Measurements from ENCODE around the gene CNTNAP5. TPM values are rescaled to one million over a fixed set of nuclear protein-coding genes. Genes with fewer than 3 reads are reported as not detected.

The CNTNAP5 gene
- polyA plus RNA-seq (2013, experiment 1 of 2): 0.06 TPM
- 0.06 TPM for polyA plus RNA-seq (2013, experiment 2 of 2)

DNA sequence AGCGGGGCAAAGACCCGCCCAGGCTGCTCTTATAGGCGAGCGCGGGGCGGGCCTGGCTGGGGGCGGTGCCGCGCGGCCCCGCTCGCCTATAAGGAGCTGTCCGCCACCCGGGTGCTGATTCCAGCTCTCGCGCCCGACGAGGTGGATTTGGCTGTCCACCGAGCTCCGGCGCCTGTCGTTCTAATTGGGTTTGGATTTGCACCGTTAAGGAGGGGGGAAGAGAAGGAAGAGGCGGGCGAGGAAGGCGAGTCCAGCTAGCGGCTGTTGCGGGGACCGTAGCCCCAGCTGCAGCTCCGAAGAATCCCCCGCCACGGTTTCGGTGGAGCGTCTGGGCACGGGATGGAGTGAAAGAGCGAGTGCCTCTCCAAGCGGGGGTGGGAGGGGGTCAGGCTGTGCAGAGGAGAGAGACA lies at the start of gene CNTNAP5:
CNTNAP5 (plus strand) TSS at position 117 of the 410 bp plus-strand sequence. CDS start 364 bp downstream, outside the sequence.
- Histone ChIP-seq H3K23ac (ENCODE audit: low read length) (no peak within 1 kb of the TSS), H3K27ac (ENCODE audit: low read depth, low read length) (no peak within 1 kb of the TSS), H3K36me3 (ENCODE audit: control insufficient read depth, insufficient read depth, low read length) (no peaks in the 10 kb centered on the region), H3K9ac (ENCODE audit: low read length) (peak within 1 kb of the TSS; percentile 24), H2AK5ac (ENCODE audit: low read length) (no peak within 1 kb of the TSS), H2BK15ac (replicated peaks; ENCODE audit: low read depth) (no peak within 1 kb of the TSS), H3K27me3 (ENCODE audit: insufficient read depth, low read length, poor library complexity) (peaks cover 4% of the 10 kb centered on the region), H2BK120ac (ENCODE audit: low read depth, low read length) (no peak within 1 kb of the TSS), H3K18ac (ENCODE audit: low read length) (no peak within 1 kb of the TSS), H4K5ac (ENCODE audit: low read length) (no peak within 1 kb of the TSS), H3K4me2 (ENCODE audit: low read length) (peak within 1 kb of the TSS; percentile 59), H3K4ac (ENCODE audit: low read depth, low read length) (no peak within 1 kb of the TSS), H3K79me1 (ENCODE audit: low read length) (no peaks in the 10 kb centered on the region), H3K79me2 (ENCODE audit: control insufficient read depth, insufficient read depth, low read length) (no peaks in the 10 kb centered on the region), H4K8ac (ENCODE audit: low read depth, low read length) (no peak within 1 kb of the TSS), H3K56ac (ENCODE audit: low read length) (no peak within 1 kb of the TSS), H3K4me1 (ENCODE audit: control insufficient read depth, low read depth, low read length) (no peaks in the 10 kb centered on the region), H3K4me3 (ENCODE audit: low read length) (peak within 1 kb of the TSS; percentile 40), H2BK5ac (ENCODE audit: low read length) (no peak within 1 kb of the TSS)
- peak; percentile 85 for DNase-seq
- no CpG with 5 or more reads among the region's 37 CpGs for WGBS (ENCODE audit: extremely low coverage, insufficient coverage, low lambda C conversion rate)

- Histone ChIP-seq H4K8ac (ENCODE audit: low read depth, low read length) (no peak overlapping the region), H2BK5ac (ENCODE audit: low read length) (no peak overlapping the region), H2AK5ac (ENCODE audit: low read length) (no peak overlapping the region), H3K4me1 (ENCODE audit: control insufficient read depth, low read depth, low read length) (no peaks in the 10 kb centered on the region), H3K79me2 (ENCODE audit: control insufficient read depth, insufficient read depth, low read length) (no peaks in the 10 kb centered on the region), H3K27me3 (ENCODE audit: insufficient read depth, low read length, poor library complexity) (no peaks in the 10 kb centered on the region), H3K79me1 (ENCODE audit: low read length) (no peaks in the 10 kb centered on the region), H3K23ac (ENCODE audit: low read length) (no peak overlapping the region), H3K18ac (ENCODE audit: low read length) (no peak overlapping the region), H3K4me2 (ENCODE audit: low read length) (no peak overlapping the region), H4K5ac (ENCODE audit: low read length) (no peak overlapping the region), H3K4ac (ENCODE audit: low read depth, low read length) (no peak overlapping the region), H3K27ac (ENCODE audit: low read depth, low read length) (no peak overlapping the region), H3K4me3 (ENCODE audit: low read length) (no peak overlapping the region), H3K56ac (ENCODE audit: low read length) (no peak overlapping the region), H3K9ac (ENCODE audit: low read length) (no peak overlapping the region), H2BK15ac (replicated peaks; ENCODE audit: low read depth) (no peak overlapping the region), H3K36me3 (ENCODE audit: control insufficient read depth, insufficient read depth, low read length) (no peaks in the 10 kb centered on the region), H2BK120ac (ENCODE audit: low read depth, low read length) (no peak overlapping the region)
- no peak for DNase-seq
- no CpG with 5 or more reads among the region's 4 CpGs for WGBS (ENCODE audit: extremely low coverage, insufficient coverage, low lambda C conversion rate)
Measured at GRCh38 chr2:123976054-123976648, 48.9 kb upstream of the CNTNAP5 start.

DNA sequence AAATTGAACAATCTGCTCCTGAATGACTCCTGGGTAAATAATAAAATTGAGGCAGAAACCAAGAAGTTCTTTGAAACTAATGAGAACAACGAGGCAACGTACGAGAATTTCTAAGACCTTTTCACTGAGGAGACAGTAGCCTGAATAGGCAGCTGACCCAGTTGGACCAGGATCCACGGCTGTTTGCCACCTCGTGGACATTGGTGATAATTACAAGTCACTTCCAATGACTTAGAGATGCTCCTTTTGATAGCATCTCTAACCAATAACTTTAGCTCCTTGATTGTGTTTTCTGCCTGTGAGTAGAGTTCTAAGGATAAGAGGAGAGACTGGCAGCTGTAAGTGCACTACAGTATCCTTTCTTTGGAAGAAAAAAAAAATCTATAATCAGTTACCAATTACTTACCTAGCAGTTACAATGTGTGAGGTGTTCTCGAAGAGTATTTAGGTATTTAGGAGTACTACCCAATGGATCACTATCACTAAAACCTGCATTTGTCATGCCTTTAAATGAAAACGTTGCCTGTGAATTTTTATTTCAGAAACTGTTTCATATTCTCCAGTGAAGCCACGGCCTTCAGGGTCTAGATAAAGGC lies 31.3 kb upstream of the CNTNAP5 start:
- Histone ChIP-seq H3K4me1 (ENCODE audit: control insufficient read depth, low read depth, low read length) (no peaks in the 10 kb centered on the region), H2AK5ac (ENCODE audit: low read length) (no peak overlapping the region), H3K18ac (ENCODE audit: low read length) (no peak overlapping the region), H3K4me3 (ENCODE audit: low read length) (no peak overlapping the region), H3K4me2 (ENCODE audit: low read length) (no peak overlapping the region), H3K27ac (ENCODE audit: low read depth, low read length) (no peak overlapping the region), H3K56ac (ENCODE audit: low read length) (no peak overlapping the region), H3K27me3 (ENCODE audit: insufficient read depth, low read length, poor library complexity) (no peaks in the 10 kb centered on the region), H3K79me2 (ENCODE audit: control insufficient read depth, insufficient read depth, low read length) (no peaks in the 10 kb centered on the region), H3K36me3 (ENCODE audit: control insufficient read depth, insufficient read depth, low read length) (no peaks in the 10 kb centered on the region), H3K9ac (ENCODE audit: low read length) (no peak overlapping the region), H3K79me1 (ENCODE audit: low read length) (no peaks in the 10 kb centered on the region), H2BK120ac (ENCODE audit: low read depth, low read length) (no peak overlapping the region), H4K8ac (ENCODE audit: low read depth, low read length) (no peak overlapping the region), H2BK15ac (replicated peaks; ENCODE audit: low read depth) (no peak overlapping the region), H4K5ac (ENCODE audit: low read length) (no peak overlapping the region), H3K23ac (ENCODE audit: low read length) (no peak overlapping the region), H3K4ac (ENCODE audit: low read depth, low read length) (no peak overlapping the region), H2BK5ac (ENCODE audit: low read length) (no peak overlapping the region)
- no CpG with 5 or more reads among the region's 8 CpGs for WGBS (ENCODE audit: extremely low coverage, insufficient coverage, low lambda C conversion rate)
- peak; percentile 71 for DNase-seq

DNA sequence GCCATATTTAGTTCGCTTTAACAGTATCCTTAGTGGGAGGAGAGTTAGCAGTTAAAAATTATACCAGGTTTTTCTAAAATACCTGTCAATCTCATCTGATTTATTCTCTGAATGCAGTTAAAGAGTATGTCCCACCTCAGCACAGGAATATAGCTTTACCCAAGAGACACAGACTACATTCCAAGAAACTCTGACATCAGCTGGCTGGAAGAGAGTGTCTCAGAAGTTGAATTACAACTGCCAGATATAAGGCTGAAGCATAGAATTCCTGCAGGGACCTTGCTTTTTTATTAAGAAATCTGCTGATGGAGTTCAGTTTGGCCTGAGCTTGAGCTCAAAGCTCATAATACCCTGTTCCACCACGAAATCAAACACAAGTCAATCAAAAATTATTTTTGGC lies 25.4 kb upstream of the CNTNAP5 start:
- H3K79me1 ChIP-seq (ENCODE audit: low read length): no peaks in the 10 kb centered on the region
- no peak overlapping the region for H3K4me3 ChIP-seq (ENCODE audit: low read length)
- H3K23ac ChIP-seq (ENCODE audit: low read length): no peak overlapping the region
- DNase-seq: no peak
- H3K27me3 ChIP-seq (ENCODE audit: insufficient read depth, low read length, poor library complexity): no peaks in the 10 kb centered on the region
- H4K5ac ChIP-seq (ENCODE audit: low read length): no peak overlapping the region
- H3K4me2 ChIP-seq (ENCODE audit: low read length): no peak overlapping the region
- H3K36me3 ChIP-seq (ENCODE audit: control insufficient read depth, insufficient read depth, low read length): no peaks in the 10 kb centered on the region
- no peak overlapping the region for H3K56ac ChIP-seq (ENCODE audit: low read length)
- H3K9ac ChIP-seq (ENCODE audit: low read length): no peak overlapping the region
- H4K8ac ChIP-seq (ENCODE audit: low read depth, low read length): no peak overlapping the region
- no peak overlapping the region for H2BK15ac ChIP-seq (replicated peaks; ENCODE audit: low read depth)
- H3K4ac ChIP-seq (ENCODE audit: low read depth, low read length): no peak overlapping the region
- H3K27ac ChIP-seq (ENCODE audit: low read depth, low read length): no peak overlapping the region
- H3K4me1 ChIP-seq (ENCODE audit: control insufficient read depth, low read depth, low read length): no peaks in the 10 kb centered on the region
- no peak overlapping the region for H2BK5ac ChIP-seq (ENCODE audit: low read length)
- H3K79me2 ChIP-seq (ENCODE audit: control insufficient read depth, insufficient read depth, low read length): no peaks in the 10 kb centered on the region
- WGBS (ENCODE audit: extremely low coverage, insufficient coverage, low lambda C conversion rate): no CpG with 5 or more reads among the region's 2 CpGs
- no peak overlapping the region for H3K18ac ChIP-seq (ENCODE audit: low read length)
- no peak overlapping the region for H2AK5ac ChIP-seq (ENCODE audit: low read length)
- no peak overlapping the region for H2BK120ac ChIP-seq (ENCODE audit: low read depth, low read length)

GRCh38 chr2:124001696-124002430 lies 23.2 kb upstream of the CNTNAP5 start:
- Histone ChIP-seq H3K9ac (ENCODE audit: low read length) (no peak overlapping the region), H3K56ac (ENCODE audit: low read length) (no peak overlapping the region), H3K36me3 (ENCODE audit: control insufficient read depth, insufficient read depth, low read length) (no peaks in the 10 kb centered on the region), H4K8ac (ENCODE audit: low read depth, low read length) (no peak overlapping the region), H2AK5ac (ENCODE audit: low read length) (no peak overlapping the region), H3K27ac (ENCODE audit: low read depth, low read length) (no peak overlapping the region), H3K18ac (ENCODE audit: low read length) (no peak overlapping the region), H3K4me2 (ENCODE audit: low read length) (no peak overlapping the region), H2BK5ac (ENCODE audit: low read length) (no peak overlapping the region), H3K27me3 (ENCODE audit: insufficient read depth, low read length, poor library complexity) (no peaks in the 10 kb centered on the region), H3K79me1 (ENCODE audit: low read length) (no peaks in the 10 kb centered on the region), H2BK120ac (ENCODE audit: low read depth, low read length) (no peak overlapping the region), H3K4ac (ENCODE audit: low read depth, low read length) (no peak overlapping the region), H4K5ac (ENCODE audit: low read length) (no peak overlapping the region), H3K23ac (ENCODE audit: low read length) (no peak overlapping the region), H2BK15ac (replicated peaks; ENCODE audit: low read depth) (no peak overlapping the region), H3K4me1 (ENCODE audit: control insufficient read depth, low read depth, low read length) (no peaks in the 10 kb centered on the region), H3K79me2 (ENCODE audit: control insufficient read depth, insufficient read depth, low read length) (no peaks in the 10 kb centered on the region), H3K4me3 (ENCODE audit: low read length) (no peak overlapping the region)
- no CpG with 5 or more reads among the region's 11 CpGs for WGBS (ENCODE audit: extremely low coverage, insufficient coverage, low lambda C conversion rate)
- no peak for DNase-seq
